Suprapubic skin (tissue), 4 donors: ENCODE data around the gene TNFRSF14.

Experiments used
- CTCF ChIP-seq, 2 donors: fragments of 200-600 bp in 1 of 2; fragments of 450-650 bp in 1 of 2; sonication (generic) in 1 of 2; IDR thresholded peaks; one replicate each; pipeline ENCODE4 v1.5.1; 2016 to 2019; ENCODE audit warnings: antibody characterized with exemption in 2 of 2, mild to moderate bottlenecking in 1 of 2, moderate library complexity in 1 of 2
- EP300 ChIP-seq: sonication (generic); formaldehyde crosslinking; IDR thresholded peaks from one replicate; pipeline ENCODE4 v1.6.1; 2017; ENCODE audit warnings: antibody characterized with exemption
- POLR2A ChIP-seq, 2 donors: fragments of 450-650 bp; IDR thresholded peaks; one replicate each; pipeline ENCODE4 v1.6.1; 2017; ENCODE audit warnings: antibody characterized with exemption in 2 of 2, mild to moderate bottlenecking in 2 of 2, moderate library complexity in 2 of 2
- POLR2AphosphoS5 ChIP-seq, 3 donors: sonication (generic); formaldehyde crosslinking; IDR thresholded peaks; one replicate each; pipeline ENCODE4 v1.6.1; 2017; ENCODE audit warnings: antibody characterized with exemption in 3 of 3

GRCh38 chr1:2592672-2593071 lies 36.5 kb downstream of the TNFRSF14 start:
- TF ChIP-seq CTCF (IDR thresholded peaks at IDR 0.05) (no peak), POLR2AphosphoS5 (IDR thresholded peaks at IDR 0.05) (no peak), POLR2A (IDR thresholded peaks at IDR 0.05) (no peak), EP300 (no peak)
